Coronary artery (tissue), 2 donors: Measurements from ENCODE around the gene PLB1.
"Not testable (repeated sequence)": the region's sequence is repeated elsewhere in the genome, so short reads cannot be mapped to it uniquely, and the experiment has no call there.

Source experiments
- DNase-seq: peaks from one replicate; pipeline ENCODE4 v3.0.0-alpha.2; 2017; ENCODE audit warnings: low spot score
- H3K27ac ChIP-seq, 2 donors: fragments of 200-600 bp; sonication (generic); one replicate each; pipeline ENCODE4 v1.5.1; 2016 to 2019
- H3K4me3 ChIP-seq: fragments of 200-600 bp; sonication (generic); 2 replicates; pipeline ENCODE4 v1.5.1; 2016; ENCODE audit warnings: mild to moderate bottlenecking, moderate library complexity
- TF ChIP-seq, protein P1 (sequence below): fragments of 200-600 bp; sonication (generic); IDR thresholded peaks from one replicate; pipeline ENCODE4 v1.5.1; 2019; ENCODE audit warnings: antibody characterized with exemption

The PLB1 gene

DNA sequence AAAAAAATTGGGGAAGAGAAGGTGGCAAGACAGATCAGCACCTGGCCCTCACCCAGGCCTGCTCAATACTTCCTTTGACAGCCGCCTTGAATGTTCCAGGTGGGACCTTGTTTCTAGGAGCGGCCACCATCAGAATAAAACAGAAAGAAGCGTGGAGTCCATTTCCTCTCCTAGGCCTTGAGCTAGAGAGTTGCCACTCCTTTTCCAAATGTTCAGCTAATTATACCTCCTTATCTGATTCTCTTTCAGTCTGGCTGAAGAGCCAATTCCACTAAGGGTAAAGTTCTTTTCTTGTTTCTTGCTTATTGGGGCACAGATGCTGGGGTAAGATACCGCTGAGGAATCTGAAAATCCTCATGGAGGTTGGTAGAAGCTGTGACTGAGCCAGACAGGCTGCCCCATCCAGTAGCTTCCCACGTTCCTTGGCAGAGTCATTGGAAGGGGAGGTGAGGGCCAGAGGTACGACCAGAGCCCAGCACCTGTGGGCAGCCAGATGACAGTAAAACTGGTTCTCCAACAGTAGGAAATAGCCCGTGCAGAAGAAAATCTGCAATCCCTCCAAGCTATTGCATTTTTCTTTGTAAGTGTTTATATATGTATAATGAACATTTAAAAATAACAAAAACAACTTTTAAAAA lies 51.5 kb downstream of the PLB1 start:
- no peak overlapping the region for H3K4me3 ChIP-seq
- no peak for DNase-seq
- H3K27ac ChIP-seq = no peak overlapping the region
- TF ChIP-seq, protein P1, sequence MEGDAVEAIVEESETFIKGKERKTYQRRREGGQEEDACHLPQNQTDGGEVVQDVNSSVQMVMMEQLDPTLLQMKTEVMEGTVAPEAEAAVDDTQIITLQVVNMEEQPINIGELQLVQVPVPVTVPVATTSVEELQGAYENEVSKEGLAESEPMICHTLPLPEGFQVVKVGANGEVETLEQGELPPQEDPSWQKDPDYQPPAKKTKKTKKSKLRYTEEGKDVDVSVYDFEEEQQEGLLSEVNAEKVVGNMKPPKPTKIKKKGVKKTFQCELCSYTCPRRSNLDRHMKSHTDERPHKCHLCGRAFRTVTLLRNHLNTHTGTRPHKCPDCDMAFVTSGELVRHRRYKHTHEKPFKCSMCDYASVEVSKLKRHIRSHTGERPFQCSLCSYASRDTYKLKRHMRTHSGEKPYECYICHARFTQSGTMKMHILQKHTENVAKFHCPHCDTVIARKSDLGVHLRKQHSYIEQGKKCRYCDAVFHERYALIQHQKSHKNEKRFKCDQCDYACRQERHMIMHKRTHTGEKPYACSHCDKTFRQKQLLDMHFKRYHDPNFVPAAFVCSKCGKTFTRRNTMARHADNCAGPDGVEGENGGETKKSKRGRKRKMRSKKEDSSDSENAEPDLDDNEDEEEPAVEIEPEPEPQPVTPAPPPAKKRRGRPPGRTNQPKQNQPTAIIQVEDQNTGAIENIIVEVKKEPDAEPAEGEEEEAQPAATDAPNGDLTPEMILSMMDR = no peak

DNA sequence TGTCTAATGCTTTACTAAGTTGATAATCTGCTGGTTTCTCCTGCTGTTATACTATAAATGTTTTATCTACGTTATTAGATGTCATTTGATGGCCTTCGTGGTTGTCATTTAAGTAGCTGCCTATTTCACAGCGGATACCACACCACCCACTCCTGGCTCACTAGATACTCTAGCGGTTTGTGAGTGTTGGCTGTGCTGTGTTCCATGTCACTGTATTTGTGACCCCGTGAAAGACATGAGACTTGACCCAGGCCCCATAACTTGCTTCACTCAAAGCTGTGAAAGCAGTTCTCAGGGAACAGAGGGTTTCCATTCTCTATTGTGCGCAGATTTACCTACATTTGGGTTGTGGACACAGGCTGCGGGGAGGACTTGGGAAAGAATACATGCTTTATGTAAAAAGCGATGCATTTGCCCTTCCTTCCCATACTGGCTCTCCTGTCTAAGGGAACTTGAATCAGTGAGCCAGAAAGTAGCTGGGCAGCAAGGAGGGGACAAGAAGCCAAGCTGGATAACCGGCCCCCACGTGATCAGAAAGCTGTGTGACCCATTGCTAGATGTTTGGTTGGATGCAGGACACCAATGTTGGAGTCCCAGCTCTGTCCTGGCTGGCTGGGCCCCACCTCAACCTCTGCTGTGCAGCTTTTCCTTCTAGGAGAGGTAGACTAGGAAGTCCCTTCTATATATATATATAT lies 52.2 kb downstream of the PLB1 start:
- Histone ChIP-seq H3K4me3 (no peak overlapping the region), H3K27ac (no peak overlapping the region)
- no peak for DNase-seq
- TF ChIP-seq, protein P1 = no peak

DNA sequence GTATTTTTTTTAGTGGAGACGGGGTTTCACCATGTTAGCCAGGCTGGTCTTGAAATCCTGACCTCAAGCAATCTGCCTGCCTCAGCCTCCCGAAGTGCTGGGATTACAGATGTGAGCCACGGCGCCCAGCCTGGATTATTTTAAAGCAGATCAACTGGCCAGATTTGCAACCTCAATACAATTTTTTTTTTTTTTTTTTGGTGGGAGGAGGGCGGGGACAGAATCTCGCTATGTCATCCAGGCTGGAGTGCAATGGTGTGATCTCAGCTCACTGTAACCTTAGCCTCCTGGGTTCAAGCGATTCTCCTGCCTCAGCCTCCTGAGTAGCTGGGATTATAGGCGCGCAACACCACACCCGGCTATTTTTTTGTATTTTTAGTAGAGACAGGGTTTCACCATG lies 54.5 kb downstream of the PLB1 start:
- H3K27ac ChIP-seq, H3K4me3 ChIP-seq, DNase-seq: not testable (repeated sequence)

DNA sequence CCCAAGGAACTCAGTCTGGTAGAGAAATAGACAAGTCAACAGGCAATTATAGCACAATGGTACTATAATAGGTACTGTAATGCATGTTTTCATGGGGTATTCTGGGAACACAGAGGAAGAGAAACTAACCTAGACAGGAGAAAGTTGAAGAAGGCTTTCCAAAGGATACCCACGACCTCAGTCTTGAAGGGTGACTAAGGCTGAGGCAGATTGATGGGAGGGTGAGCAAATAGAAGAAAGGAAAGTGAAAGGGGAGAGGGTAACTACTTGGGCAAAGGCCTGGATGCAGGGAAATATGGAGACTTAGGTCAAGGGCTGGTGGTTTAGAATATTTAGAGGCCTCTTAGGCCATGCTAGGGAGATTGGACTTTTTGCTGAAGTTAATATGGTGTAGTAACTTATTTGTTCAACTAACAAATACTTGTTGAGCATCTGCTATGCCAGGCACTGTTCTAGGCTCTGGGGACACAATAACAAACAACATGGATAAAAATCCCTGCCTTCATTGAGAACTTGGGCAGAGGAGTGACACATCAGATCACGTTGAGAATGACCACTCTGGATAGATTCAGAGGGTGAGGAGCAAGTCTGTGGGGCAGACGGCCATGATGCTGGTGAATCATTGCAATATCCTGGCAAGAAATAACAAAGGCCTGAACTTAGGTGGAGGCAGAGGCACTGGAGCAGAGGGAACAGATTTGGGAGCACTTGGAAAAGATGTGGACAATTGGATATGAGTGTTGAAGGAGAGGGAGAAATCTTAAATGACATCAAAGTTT lies 56.4 kb downstream of the PLB1 start:
- Histone ChIP-seq H3K4me3 (no peak overlapping the region), H3K27ac (no peak overlapping the region)
- TF ChIP-seq, protein P1 = no peak
- DNase-seq = no peak

DNA sequence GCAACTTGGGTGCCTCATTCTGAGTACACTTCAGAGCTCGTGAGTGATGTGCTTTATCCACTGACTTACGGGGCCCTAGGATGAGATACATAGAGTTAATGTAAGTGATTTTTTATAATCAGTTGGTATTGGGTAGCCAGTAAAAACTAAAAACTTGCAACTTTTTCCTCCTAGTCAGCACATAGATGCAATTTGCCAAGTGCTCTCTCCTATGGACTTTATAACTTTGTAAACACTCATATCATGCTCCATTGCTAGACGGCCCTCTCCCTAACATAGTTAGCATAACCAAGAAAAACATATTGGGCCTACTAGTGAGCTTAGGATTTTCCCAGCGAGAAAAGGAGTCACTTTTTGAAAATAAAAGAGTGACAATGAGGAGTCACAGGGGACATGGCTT lies 60.4 kb downstream of the PLB1 start:
- TF ChIP-seq, protein P1 = no peak
- no peak overlapping the region for H3K27ac ChIP-seq
- DNase-seq = no peak
- H3K4me3 ChIP-seq = no peak overlapping the region

DNA sequence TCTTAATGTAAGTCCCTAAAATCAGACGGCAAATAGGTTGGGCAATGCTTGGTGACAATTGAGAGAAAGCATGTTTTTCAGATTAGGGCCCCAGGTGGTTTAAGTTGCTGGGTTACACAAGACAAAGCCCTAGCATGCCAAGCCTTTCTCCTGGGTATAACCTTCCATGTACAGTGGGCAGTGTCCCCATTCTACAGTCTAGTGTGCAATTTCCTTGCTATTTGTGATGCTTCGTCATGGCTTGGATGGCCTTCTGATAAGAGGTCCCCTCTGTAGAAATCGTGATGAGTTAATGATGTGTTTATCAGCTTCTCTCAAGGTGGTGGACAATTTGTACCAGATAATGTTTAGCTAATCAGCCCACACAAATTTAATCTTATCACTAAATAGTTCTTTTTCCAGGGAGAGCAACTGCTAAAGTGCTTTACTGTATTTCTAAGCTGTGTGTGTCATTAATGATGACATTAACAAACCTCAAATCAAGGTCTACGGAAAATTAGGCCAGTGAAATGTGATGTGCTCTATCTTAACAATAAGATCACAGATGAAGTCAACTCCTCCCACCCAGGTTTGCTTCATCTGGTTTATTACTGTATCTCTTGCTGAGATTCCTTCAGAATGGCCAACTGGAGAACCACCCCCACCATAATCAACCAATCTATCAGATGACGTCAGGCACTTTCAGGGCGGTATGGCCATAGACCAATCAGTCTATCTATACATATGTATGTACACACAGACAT lies 61.7 kb downstream of the PLB1 start:
- Histone ChIP-seq H3K4me3 (no peak overlapping the region), H3K27ac (no peak overlapping the region)
- DNase-seq = no peak
- TF ChIP-seq, protein P1 = no peak
